Lower lobe of right lung (tissue), 2 donors: ENCODE data around the gene MIPOL1. TPM values are rescaled to one million over a fixed set of nuclear protein-coding genes. Genes with fewer than 3 reads are reported as not detected.
"Not testable (repeated sequence)": the region's sequence is repeated elsewhere in the genome, so short reads cannot be mapped to it uniquely, and the experiment has no call there.

Experiments
- ATAC-seq, 2 donors: fragments of 200-7000 bp; cut with Tn5 transposase; one replicate each; pipeline ENCODE4 v1.9.1; 2020 to 2022; ENCODE audit warnings: mild to moderate bottlenecking in 2 of 2, moderate library complexity in 2 of 2
- DNase-seq: peaks from one replicate; pipeline ENCODE4 v3.0.0-alpha.2; 2020
- H3K27ac ChIP-seq: fragments of 200-600 bp; one replicate; pipeline ENCODE4 v1.8.0; 2022
- H3K27me3 ChIP-seq: fragments of 200-600 bp; one replicate; pipeline ENCODE4 v1.8.0; 2022; ENCODE audit warnings: low read depth
- H3K36me3 ChIP-seq: fragments of 200-600 bp; one replicate; pipeline ENCODE4 v1.8.0; 2022; ENCODE audit warnings: mild to moderate bottlenecking
- H3K4me1 ChIP-seq: fragments of 200-600 bp; one replicate; pipeline ENCODE4 v1.8.0; 2022
- H3K4me3 ChIP-seq: fragments of 200-600 bp; one replicate; pipeline ENCODE4 v1.8.0; 2022; ENCODE audit warnings: mild to moderate bottlenecking
- H3K9me3 ChIP-seq: fragments of 200-600 bp; one replicate; pipeline ENCODE4 v1.8.0; 2022
- CTCF ChIP-seq: fragments of 200-600 bp; IDR thresholded peaks from one replicate; pipeline ENCODE4 v1.8.0; 2022; ENCODE audit warnings: antibody characterized with exemption, mild to moderate bottlenecking
- intact Hi-C: fragments of 100-400 bp; cut with DNase I; formaldehyde crosslinking; loops from one replicate; pipeline ENCODE4 v1.11.0; 2022
- total RNA-seq: library from RNA; stranded (reverse); fragmentation: NEBNext Ultra II Directional; extraction: Animal tissue kit (Norgen Biotek cat#: 25700); gene quantifications from one replicate; pipeline ENCODE4 v1.2.1, GENCODE V29; 2021
- donor health status: DM: no; HTN: yes; CAD: no; lungs with severe emphysema.

Gene MIPOL1
- total RNA-seq, 1 donor from 2014 or later, result 12.1 TPM

- Histone ChIP-seq H3K4me1 (no peaks in the 10 kb centered on the region), H3K36me3 (no peaks in the 10 kb centered on the region), H3K27ac (no peak overlapping the region), H3K27me3 (no peaks in the 10 kb centered on the region), H3K9me3 (peaks cover under 1% of the 10 kb centered on the region), H3K4me3 (no peak overlapping the region)
- TF ChIP-seq CTCF, result peak; percentile 78
- intact Hi-C loops, result no loop called here
- no peak for DNase-seq
- peak; percentile 59 to 74 for ATAC-seq
Measured at GRCh38 chr14:37230551-37231194, 32.9 kb downstream of the MIPOL1 start.

GRCh38 chr14:37232907-37233481 lies 35.3 kb downstream of the MIPOL1 start:
- Histone ChIP-seq H3K27me3 (no peaks in the 10 kb centered on the region), H3K4me1 (no peaks in the 10 kb centered on the region), H3K36me3 (no peaks in the 10 kb centered on the region), H3K9me3 (no peaks in the 10 kb centered on the region), H3K4me3 (no peak overlapping the region), H3K27ac (no peak overlapping the region)
- intact Hi-C loops, result no loop called here
- TF ChIP-seq CTCF, result peak; percentile 59
- ATAC-seq (peak; percentile 59 to 69), DNase-seq (no peak)

- Histone ChIP-seq H3K4me1 (no peaks in the 10 kb centered on the region), H3K9me3 (no peaks in the 10 kb centered on the region), H3K27ac (no peak overlapping the region), H3K36me3 (no peaks in the 10 kb centered on the region), H3K27me3 (no peaks in the 10 kb centered on the region), H3K4me3 (no peak overlapping the region)
- TF ChIP-seq CTCF, result no peak
- ATAC-seq, result no peak
- DNase-seq, result no peak
- intact Hi-C loops, result no loop called here
Measured at GRCh38 chr14:37234222-37234621, 36.5 kb downstream of the MIPOL1 start.

- H3K36me3 ChIP-seq, H3K4me3 ChIP-seq, H3K27ac ChIP-seq, H3K4me1 ChIP-seq, DNase-seq, H3K9me3 ChIP-seq, intact Hi-C loops, ATAC-seq, H3K27me3 ChIP-seq: not testable (repeated sequence)
Measured at GRCh38 chr14:37236044-37236443, 38.3 kb downstream of the MIPOL1 start.

GRCh38 chr14:37237094-37237493 lies 39.4 kb downstream of the MIPOL1 start:
- H3K4me3 ChIP-seq, result no peak overlapping the region
- H3K27me3 ChIP-seq, result no peaks in the 10 kb centered on the region
- DNase-seq (no peak), ATAC-seq (peak in 1 of 2 donors; percentile 17)
- H3K9me3 ChIP-seq, result no peaks in the 10 kb centered on the region
- intact Hi-C loops, result no loop called here
- H3K4me1 ChIP-seq, result no peaks in the 10 kb centered on the region
- no peak for TF ChIP-seq CTCF
- H3K36me3 ChIP-seq, result no peaks in the 10 kb centered on the region
- no peak overlapping the region for H3K27ac ChIP-seq

- no peaks in the 10 kb centered on the region for H3K9me3 ChIP-seq
- no peak for ATAC-seq
- intact Hi-C loops, result no loop called here
Measured at GRCh38 chr14:37237735-37238200, 40.0 kb downstream of the MIPOL1 start.

More at GRCh38 chr14:37237735-37238200, 40.0 kb downstream of the MIPOL1 start:
- Histone ChIP-seq H3K4me3 (no peak overlapping the region), H3K36me3 (no peaks in the 10 kb centered on the region), H3K27ac (no peak overlapping the region), H3K4me1 (no peaks in the 10 kb centered on the region), H3K27me3 (no peaks in the 10 kb centered on the region)
- DNase-seq, result no peak
- TF ChIP-seq CTCF, result no peak
